Right lobe of liver (tissue), 4 donors: Measurements from ENCODE around the gene PRKD2.

Source experiments
- CTCF ChIP-seq, 4 donors: fragments of 200-600 bp in 3 of 4; fragments of 450-650 bp in 1 of 4; IDR thresholded peaks; one replicate each; pipeline versions ENCODE4 v1.5.1 to v1.8.0; 2016 to 2022; ENCODE audit warnings: antibody characterized with exemption in 4 of 4, mild to moderate bottlenecking in 2 of 4
- POLR2A ChIP-seq: fragments of 450-650 bp; IDR thresholded peaks from one replicate; pipeline ENCODE4 v1.6.1; 2017; ENCODE audit warnings: antibody characterized with exemption, mild to moderate bottlenecking
- donor health status: DM: no; HTN: no; CAD: no.
- donor health status: DM: no; HTN: no; CAD: no.
- donor health status: DM: no; HTN: yes; CAD: no.

- TF ChIP-seq CTCF (IDR thresholded peaks at IDR 0.05) = no peak
- no peak for TF ChIP-seq POLR2A
Measured at GRCh38 chr19:46714444-46715106, 2.3 kb downstream of the PRKD2 start.
